22Rv1 (cell line): ENCODE results near the gene HPSE2.

ENCODE experiments used
- H3K27ac ChIP-seq: fragments of 450-650 bp; 2 replicates; pipeline ENCODE4 v1.5.1; 2017
- CTCF ChIP-seq: fragments of 450-650 bp; IDR thresholded peaks from 2 replicates; pipeline ENCODE4 v1.5.1; 2017; ENCODE audit warnings: mild to moderate bottlenecking
- ZFX ChIP-seq: fragments of 450-650 bp; IDR thresholded peaks from 2 replicates; pipeline ENCODE4 v1.6.1; 2017; ENCODE audit warnings: antibody characterized with exemption, borderline replicate concordance

The HPSE2 gene

GRCh38 chr10:98613446-98613845 lies 622.2 kb downstream of the HPSE2 start:
- no peak for TF ChIP-seq ZFX
- no peak for TF ChIP-seq CTCF
- H3K27ac ChIP-seq = no peak overlapping the region

- H3K27ac ChIP-seq = no peak overlapping the region
- TF ChIP-seq ZFX = no peak
- TF ChIP-seq CTCF = no peak
Measured at GRCh38 chr10:98611436-98611835, 624.2 kb downstream of the HPSE2 start.

- TF ChIP-seq ZFX = no peak
- TF ChIP-seq CTCF = no peak
- H3K27ac ChIP-seq = no peak overlapping the region
Measured at GRCh38 chr10:98610836-98611235, 624.8 kb downstream of the HPSE2 start.

- H3K27ac ChIP-seq = no peak overlapping the region
- no peak for TF ChIP-seq CTCF
- no peak for TF ChIP-seq ZFX
Measured at GRCh38 chr10:98610301-98610700, 625.4 kb downstream of the HPSE2 start.

GRCh38 chr10:98609265-98609664 lies 626.4 kb downstream of the HPSE2 start:
- no peak overlapping the region for H3K27ac ChIP-seq
- TF ChIP-seq ZFX (no peak), CTCF (no peak)

GRCh38 chr10:98608411-98608810 lies 627.2 kb downstream of the HPSE2 start:
- H3K27ac ChIP-seq = no peak overlapping the region
- no peak for TF ChIP-seq CTCF
- no peak for TF ChIP-seq ZFX

GRCh38 chr10:98602224-98602623 lies 633.4 kb downstream of the HPSE2 start:
- no peak for TF ChIP-seq CTCF
- TF ChIP-seq ZFX = no peak
- H3K27ac ChIP-seq = no peak overlapping the region
